NCI-H526 (cell line): ENCODE data around the gene FOXI1.

Experiments
- DNase-seq, 2 experiments: peaks; one replicate each; lab custom pipeline; 2025; lab: John Stamatoyannopoulos, UW

The FOXI1 gene

DNA sequence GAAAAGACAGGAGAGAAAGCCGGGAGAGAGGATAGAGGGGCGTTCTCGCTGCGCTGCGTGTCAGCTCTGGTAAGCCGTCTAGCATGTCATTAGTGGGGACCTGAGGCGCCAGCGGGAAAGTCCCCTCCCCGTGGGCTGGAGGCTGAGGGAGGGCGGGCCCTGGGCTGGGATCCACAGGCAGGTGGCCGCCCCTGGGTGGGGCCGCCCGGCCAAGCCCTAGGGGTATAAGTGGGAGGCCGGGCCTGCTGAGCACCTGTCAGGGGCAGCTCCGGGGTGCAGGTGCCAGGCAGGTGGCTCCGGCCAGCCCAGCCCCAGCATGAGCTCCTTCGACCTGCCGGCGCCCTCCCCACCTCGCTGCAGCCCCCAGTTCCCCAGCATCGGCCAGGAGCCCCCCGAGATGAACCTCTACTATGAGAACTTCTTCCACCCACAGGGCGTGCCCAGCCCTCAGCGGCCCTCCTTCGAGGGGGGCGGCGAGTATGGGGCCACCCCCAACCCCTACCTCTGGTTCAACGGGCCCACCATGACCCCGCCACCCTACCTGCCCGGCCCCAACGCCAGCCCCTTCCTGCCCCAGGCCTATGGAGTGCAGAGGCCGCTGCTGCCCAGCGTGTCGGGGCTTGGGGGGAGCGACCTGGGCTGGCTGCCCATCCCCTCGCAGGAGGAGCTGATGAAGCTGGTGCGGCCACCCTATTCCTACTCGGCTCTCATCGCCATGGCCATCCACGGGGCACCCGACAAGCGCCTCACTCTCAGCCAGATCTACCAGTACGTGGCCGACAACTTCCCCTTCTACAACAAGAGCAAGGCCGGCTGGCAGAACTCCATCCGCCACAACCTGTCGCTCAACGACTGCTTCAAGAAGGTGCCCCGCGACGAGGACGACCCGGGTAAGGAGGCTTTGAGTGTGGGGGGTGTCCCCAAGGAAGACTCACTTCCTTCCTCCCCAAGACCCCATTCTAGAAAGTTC lies at the start of gene FOXI1:
Gene FOXI1, plus strand, starts transcription at position 256 of the 970 bp plus-strand sequence. Its CDS starts 61 bp downstream, at position 317.
- DNase-seq, result peak; percentile 2 to 62

GRCh38 chr5:170056561-170057267 lies 49.0 kb upstream of the FOXI1 start:
- no peak for DNase-seq

DNA sequence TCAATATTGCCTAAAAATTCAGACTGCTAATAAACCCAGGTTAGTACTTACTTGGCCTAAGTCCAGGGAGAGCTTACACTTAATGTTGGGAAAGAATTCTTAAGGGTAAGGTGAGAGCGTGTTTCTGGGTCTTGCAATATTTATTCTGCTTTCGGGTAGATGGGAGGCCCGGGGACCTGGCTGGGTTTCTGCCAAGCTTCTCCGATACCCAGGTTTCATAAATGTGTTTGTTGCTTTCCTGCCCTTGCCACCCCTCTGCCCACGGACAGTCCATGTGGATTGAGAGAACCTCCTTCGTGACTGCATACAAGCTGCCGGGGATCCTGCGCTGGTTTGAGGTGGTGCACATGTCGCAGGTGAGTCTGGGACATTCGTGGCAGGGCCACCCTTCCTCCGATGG lies 48.4 kb upstream of the FOXI1 start:
- DNase-seq, result no peak

DNA sequence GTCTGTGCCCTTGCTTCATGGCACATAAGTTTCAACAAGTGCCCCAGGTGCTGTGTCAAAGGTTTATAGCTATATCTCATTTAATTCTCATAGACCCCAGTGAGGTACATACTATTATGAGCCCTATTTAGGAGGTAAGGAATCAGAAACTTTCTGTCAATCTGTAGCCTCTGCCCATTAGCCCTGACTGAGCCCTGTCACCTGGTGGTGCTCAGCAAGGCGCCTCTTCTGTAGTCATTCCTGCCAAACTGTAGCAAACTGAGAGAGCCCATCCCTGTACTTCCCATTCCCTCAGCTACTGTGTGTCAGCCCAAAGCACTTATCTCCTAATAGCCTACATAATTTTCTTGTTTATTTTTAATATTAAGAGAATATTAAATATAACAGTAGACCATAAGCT lies 46.5 kb upstream of the FOXI1 start:
- no peak for DNase-seq

GRCh38 chr5:170067152-170067551 lies 38.5 kb upstream of the FOXI1 start:
- peak; percentile 1 to 34 for DNase-seq

GRCh38 chr5:170067574-170068170 lies 38.0 kb upstream of the FOXI1 start:
- no peak for DNase-seq

- no peak for DNase-seq
Observed at GRCh38 chr5:170069512-170069911, 36.2 kb upstream of the FOXI1 start.

DNA sequence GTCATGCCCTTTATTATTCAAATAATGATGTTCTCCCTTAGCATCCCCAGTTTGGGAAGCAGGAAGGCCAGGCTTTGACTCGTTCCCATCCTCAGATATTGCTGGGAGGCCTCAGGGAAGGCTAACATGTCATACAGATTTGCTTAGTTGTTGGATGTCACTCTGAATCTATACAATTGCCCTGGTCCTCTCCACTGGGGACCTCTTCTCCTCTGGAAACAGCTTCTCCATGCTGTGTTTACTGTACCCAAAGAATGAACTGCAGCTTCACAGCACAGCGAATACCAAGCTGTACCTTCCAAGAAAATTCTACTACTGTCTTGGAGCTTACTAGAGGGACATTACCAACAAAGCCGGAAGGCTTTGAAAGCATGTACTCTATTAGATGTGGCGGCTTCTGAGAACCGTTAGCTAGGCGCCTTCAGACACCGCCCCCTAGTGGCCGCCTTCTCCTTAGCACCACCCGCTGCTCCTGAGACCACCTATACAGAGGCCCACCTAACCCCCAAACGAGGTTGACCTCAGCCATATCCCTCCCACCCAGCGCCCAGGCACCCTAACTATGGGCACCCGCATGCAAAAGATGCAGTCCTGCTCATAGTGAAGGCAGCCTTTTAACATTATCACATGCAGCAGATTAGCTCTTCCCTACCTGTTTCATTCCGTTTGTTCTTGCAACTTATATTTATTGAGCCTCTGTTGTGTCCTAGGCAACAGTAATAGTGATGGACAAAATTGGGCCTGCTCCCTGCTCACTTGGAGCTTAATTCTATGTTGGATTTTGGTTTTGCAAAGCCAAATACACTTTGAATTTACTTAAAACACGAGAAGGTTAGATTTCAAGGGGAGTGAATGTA lies 34.9 kb upstream of the FOXI1 start:
- DNase-seq, result peak; percentile 28 to 37

DNA sequence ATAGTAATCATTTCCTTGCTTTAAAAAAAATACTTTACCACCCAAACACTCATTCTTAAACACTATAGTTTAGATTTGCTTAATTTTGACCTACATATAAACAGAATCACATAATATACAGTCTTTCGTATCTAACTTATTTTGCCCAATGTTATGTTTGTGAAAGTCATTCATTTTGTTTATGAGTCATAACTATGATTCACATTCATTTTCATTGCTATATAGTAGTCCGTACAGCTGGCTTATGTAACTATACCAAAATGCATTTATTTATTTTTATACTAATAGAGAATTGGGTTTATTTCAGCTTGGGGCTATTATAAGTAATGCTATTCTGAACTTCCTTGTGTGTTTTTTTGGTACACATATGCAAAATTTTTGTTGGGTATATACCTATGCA lies 33.9 kb upstream of the FOXI1 start:
- DNase-seq, result no peak

GRCh38 chr5:170075696-170076095 lies 30.0 kb upstream of the FOXI1 start:
- DNase-seq, result no peak

DNA sequence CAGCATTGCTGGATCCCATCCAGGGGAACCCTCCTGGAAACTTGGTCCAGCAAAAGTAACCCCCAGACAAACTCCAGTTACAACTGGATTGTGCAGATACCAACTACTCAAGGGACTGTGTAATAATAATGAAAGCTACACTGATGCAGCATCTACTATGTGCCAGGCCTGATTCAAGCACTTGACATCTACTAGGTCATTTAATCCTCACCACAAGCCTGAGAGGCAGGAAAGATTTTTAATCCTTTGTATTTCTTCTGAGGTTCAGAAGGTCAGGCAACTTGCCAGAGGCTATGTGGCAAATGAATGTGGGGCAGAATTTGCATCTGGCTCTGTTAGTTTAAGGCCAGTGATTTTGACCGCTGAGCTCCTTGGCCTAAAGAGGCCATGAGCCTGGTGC lies 29.5 kb upstream of the FOXI1 start:
- DNase-seq, result no peak

DNA sequence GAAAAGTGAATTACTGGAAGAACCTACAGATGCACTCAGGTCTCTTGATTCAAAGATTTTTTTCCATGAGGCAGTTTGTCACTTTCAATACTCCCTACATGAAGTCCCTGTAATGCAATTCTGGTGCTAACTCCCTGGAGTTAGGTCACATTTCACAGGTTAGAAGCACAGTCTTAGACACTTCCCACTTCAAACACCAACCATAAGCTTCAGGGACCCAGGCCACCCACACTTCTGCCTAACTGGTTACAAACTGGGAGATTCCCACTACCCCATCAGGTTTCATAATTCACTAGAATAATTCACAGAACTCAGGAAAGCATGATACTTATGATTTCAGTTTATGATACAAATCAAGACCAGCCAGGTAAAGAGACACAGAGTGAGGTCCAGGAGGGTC lies 29.0 kb upstream of the FOXI1 start:
- DNase-seq, result no peak

GRCh38 chr5:170077526-170077925 lies 28.2 kb upstream of the FOXI1 start:
- no peak for DNase-seq

DNA sequence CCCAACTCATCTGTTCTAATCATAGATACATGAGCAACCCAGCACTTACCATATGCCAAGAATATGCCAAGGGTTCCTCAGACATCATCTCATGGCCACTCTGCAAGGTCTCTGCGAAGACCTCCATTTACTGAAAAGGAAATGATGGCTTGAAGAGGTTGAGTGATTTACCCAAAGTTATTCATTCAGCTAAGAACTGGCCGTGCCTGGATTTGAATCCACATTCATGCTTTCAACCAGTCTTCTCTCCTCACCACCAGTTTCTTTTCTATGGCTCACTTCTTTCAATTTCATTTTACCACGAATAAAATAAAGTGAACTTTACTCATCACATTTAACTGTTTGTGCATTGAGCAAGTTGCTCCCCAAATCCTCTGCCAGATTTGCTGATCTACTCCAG lies 27.2 kb upstream of the FOXI1 start:
- no peak for DNase-seq

- DNase-seq, result no peak
Observed at GRCh38 chr5:170078931-170079330, 26.8 kb upstream of the FOXI1 start.

GRCh38 chr5:170080217-170080616 lies 25.5 kb upstream of the FOXI1 start:
- no peak for DNase-seq

- DNase-seq, result no peak
Observed at GRCh38 chr5:170080786-170081445, 24.8 kb upstream of the FOXI1 start.

- no peak for DNase-seq
Observed at GRCh38 chr5:170081616-170082015, 24.1 kb upstream of the FOXI1 start.

DNA sequence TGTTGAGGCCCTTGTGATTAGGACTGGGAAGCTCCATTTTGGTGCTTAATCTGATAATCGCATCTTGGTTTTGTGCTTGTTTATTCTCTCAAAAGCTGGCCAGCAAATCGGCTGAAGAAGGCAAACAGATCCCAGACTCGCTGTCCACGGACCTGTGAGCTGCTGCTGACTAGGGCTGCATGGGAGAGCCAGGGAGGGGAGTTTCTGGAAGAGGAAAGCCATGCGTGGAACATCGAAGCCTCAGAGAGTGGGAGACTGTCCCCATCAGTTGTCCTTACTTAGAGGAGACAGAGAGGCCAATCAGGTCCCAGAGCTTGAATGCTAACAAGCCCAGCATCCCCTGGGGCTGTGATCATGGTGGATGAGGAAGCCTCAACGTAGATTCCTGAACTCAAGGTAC lies 23.0 kb upstream of the FOXI1 start:
- no peak for DNase-seq

DNA sequence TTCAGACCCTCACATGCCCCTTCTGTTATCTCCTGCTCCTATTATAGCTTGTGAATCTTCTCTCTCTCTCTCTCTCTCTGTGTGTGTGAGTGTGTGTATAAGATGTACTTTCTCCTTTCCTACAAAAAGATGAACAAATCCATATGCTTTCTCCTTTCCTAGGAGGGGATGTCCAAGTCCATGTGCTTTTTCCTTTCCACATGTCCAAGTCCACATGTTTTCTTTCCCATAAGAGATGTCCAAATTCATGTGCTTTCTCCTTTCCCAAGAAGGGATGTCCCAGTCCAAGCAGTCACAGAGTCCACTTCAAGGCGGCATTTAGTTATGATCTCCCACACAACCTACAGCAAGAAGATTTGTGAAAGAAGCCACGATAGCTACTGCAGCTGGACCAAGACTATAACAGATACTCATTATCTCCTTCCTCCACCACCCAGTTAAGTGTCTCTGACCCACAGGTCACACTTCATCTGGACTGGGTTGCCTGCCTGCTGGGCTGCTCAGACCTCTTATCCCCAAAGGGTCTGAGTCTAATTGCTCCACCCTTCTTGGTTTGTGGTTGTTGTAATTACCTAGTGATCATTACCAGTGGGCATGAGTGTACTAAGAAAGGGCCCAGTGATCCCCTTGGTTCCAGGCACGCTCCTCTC lies 18.4 kb upstream of the FOXI1 start:
- DNase-seq, result no peak
